H1 (cell line): ENCODE data around the gene PRR20A. TPM values are rescaled to one million over a fixed set of nuclear protein-coding genes. Genes with fewer than 3 reads are reported as not detected.

Source experiments
- CTCF ChIA-PET: fragments of 300-600 bp; sonication (Branson Sonifier 250); formaldehyde crosslinking; loops from one replicate; lab custom pipeline; 2021; ENCODE audit not compliant: partially characterized antibody; lab: Charles Lee
- POLR2A ChIA-PET: fragments of 300-600 bp; sonication (Branson Sonifier 250); formaldehyde crosslinking; loops from one replicate; lab custom pipeline; 2021; ENCODE audit warnings: inconsistent platforms; ENCODE audit not compliant: partially characterized antibody; lab: Charles Lee
- DNase-seq, 2 experiments: peaks; one replicate each; pipeline versions ENCODE4 v3.0.0 to v3.0.0-alpha.2; 2010 to 2022; ENCODE audit warnings: low spot score in 2 of 2, low read depth in 1 of 2, mixed read lengths in 1 of 2
- FAIRE-seq: peaks from 2 replicates; lab custom pipeline; 2011; peaks lifted over from hg19 to GRCh38; lab: Jason Lieb, UNC
- H2AFZ ChIP-seq: 2 replicates; pipeline ENCODE4 v1.8.1; 2012; ENCODE audit warnings: low read length, inconsistent platforms
- H2AK5ac ChIP-seq: 2 replicates; pipeline ENCODE4 v1.6.1; 2013; ENCODE audit warnings: low read depth, low read length
- H2BK120ac ChIP-seq: replicated peaks from 2 replicates; pipeline ENCODE3; 2013; ENCODE audit warnings: low read depth, low read length, inconsistent platforms
- H2BK12ac ChIP-seq: 2 replicates; pipeline ENCODE4 v1.6.1; 2013; ENCODE audit warnings: low read depth, low read length
- H2BK15ac ChIP-seq: 2 replicates; pipeline ENCODE4 v1.6.1; 2013; ENCODE audit warnings: low read length
- H2BK20ac ChIP-seq: 2 replicates; pipeline ENCODE4 v1.6.1; 2013; ENCODE audit warnings: low read length
- H2BK5ac ChIP-seq: 2 replicates; pipeline ENCODE4 v1.6.1; 2013; ENCODE audit warnings: low read depth, low read length
- H3K14ac ChIP-seq: 2 replicates; pipeline ENCODE4 v1.6.1; 2013; ENCODE audit warnings: inconsistent platforms; ENCODE audit not compliant: insufficient read length
- H3K18ac ChIP-seq: 2 replicates; pipeline ENCODE4 v1.6.1; 2013; ENCODE audit warnings: low read length; ENCODE audit errors: extremely low read depth
- H3K23ac ChIP-seq: 2 replicates; pipeline ENCODE4 v1.6.1; 2013; ENCODE audit warnings: inconsistent platforms; ENCODE audit not compliant: insufficient read length
- H3K23me2 ChIP-seq: 2 replicates; pipeline ENCODE4 v1.6.1; 2013; ENCODE audit warnings: low read depth, low read length
- H3K27ac ChIP-seq: 2 replicates; pipeline ENCODE4 v1.6.1; 2011; ENCODE audit warnings: low read depth, low read length, inconsistent platforms
- H3K27me3 ChIP-seq, 4 experiments: replicated peaks in 1 of 4; 1 replicate in 1 of 4; 2 replicates in 3 of 4; pipeline versions ENCODE4 v1.6.1 to v1.8.1; 2011 to 2013; ENCODE audit warnings: low read length in 3 of 4, mild to moderate bottlenecking in 3 of 4, inconsistent platforms in 2 of 4, mixed read lengths in 2 of 4, moderate library complexity in 1 of 4; ENCODE audit not compliant: control insufficient read depth in 3 of 4, insufficient read depth in 3 of 4; ENCODE audit errors: extremely low read depth in 1 of 4
- H3K36me3 ChIP-seq, 4 experiments: 2 replicates each; pipeline versions ENCODE4 v1.6.1 to v1.8.1; 2011 to 2013; ENCODE audit warnings: mild to moderate bottlenecking in 4 of 4, low read length in 3 of 4, moderate library complexity in 2 of 4, control low read depth in 1 of 4, inconsistent platforms in 1 of 4; ENCODE audit not compliant: insufficient read depth in 4 of 4, control insufficient read depth in 2 of 4
- H3K4ac ChIP-seq: replicated peaks from 2 replicates; pipeline ENCODE3; 2013; ENCODE audit warnings: low read length, low read depth, mixed read lengths, inconsistent platforms; ENCODE audit not compliant: insufficient read length
- H3K4me1 ChIP-seq, 4 experiments: replicated peaks in 1 of 4; 1 replicate in 1 of 4; 2 replicates in 3 of 4; pipeline versions ENCODE4 v1.6.1 to v1.8.1; 2011 to 2013; ENCODE audit warnings: low read length in 3 of 4, inconsistent platforms in 2 of 4, mixed read lengths in 1 of 4; ENCODE audit not compliant: insufficient read depth in 4 of 4, control insufficient read depth in 3 of 4
- H3K4me2 ChIP-seq, 2 experiments: 2 replicates each; pipeline versions ENCODE4 v1.6.1 to v1.8.1; 2011 to 2013; ENCODE audit warnings: low read depth in 2 of 2, low read length in 2 of 2, control low read depth in 1 of 2, inconsistent platforms in 1 of 2, mild to moderate bottlenecking in 1 of 2; ENCODE audit not compliant: insufficient read depth in 1 of 2
- H3K4me3 ChIP-seq, 4 experiments: fragments of 200-600, 300-600 bp in 1 of 4; sonication (generic), shearing (Covaris generic), sonication (Bioruptor Twin) in 1 of 4; 2 replicates each; pipeline versions ENCODE4 v1.5.1 to v1.8.1; 2011 to 2016; ENCODE audit warnings: low read length in 4 of 4, low read depth in 3 of 4, control low read depth in 2 of 4, inconsistent platforms in 2 of 4, mild to moderate bottlenecking in 2 of 4, mixed read lengths in 1 of 4, moderate library complexity in 1 of 4; ENCODE audit not compliant: insufficient read depth in 2 of 4; ENCODE audit errors: extremely low read depth in 1 of 4
- H3K56ac ChIP-seq: replicated peaks from 2 replicates; pipeline ENCODE3; 2013; ENCODE audit warnings: low read depth, mild to moderate bottlenecking, mixed read lengths, low read length, inconsistent platforms; ENCODE audit not compliant: insufficient read length
- H3K79me1 ChIP-seq: 2 replicates; pipeline ENCODE4 v1.6.1; 2013; ENCODE audit warnings: low read depth, low read length, control low read depth
- H3K79me2 ChIP-seq, 2 experiments: 2 replicates each; pipeline versions ENCODE4 v1.6.1 to v1.8.1; 2012 to 2013; ENCODE audit warnings: low read length in 2 of 2, mild to moderate bottlenecking in 2 of 2, inconsistent platforms in 1 of 2; ENCODE audit not compliant: insufficient read depth in 2 of 2, control insufficient read depth in 1 of 2
- H3K9ac ChIP-seq, 4 experiments: replicated peaks in 1 of 4; 1 replicate in 1 of 4; 2 replicates in 3 of 4; pipeline versions ENCODE4 v1.6.1 to v1.8.1; 2011 to 2013; ENCODE audit warnings: low read depth in 3 of 4, low read length in 3 of 4, control low read depth in 2 of 4, mild to moderate bottlenecking in 2 of 4, moderate library complexity in 2 of 4, inconsistent platforms in 1 of 4; ENCODE audit errors: extremely low read depth in 1 of 4
- H3K9me3 ChIP-seq, 2 experiments: 2 replicates each; pipeline versions ENCODE4 v1.6.1 to v1.8.1; 2012 to 2013; ENCODE audit warnings: mild to moderate bottlenecking in 2 of 2, moderate library complexity in 2 of 2, control low read depth in 1 of 2, inconsistent platforms in 1 of 2, low read depth in 1 of 2, low read length in 1 of 2, mixed read lengths in 1 of 2; ENCODE audit not compliant: insufficient read depth in 2 of 2
- H4K20me1 ChIP-seq, 2 experiments: replicated peaks in 1 of 2; 2 replicates each; pipeline versions ENCODE3 to v1.8.1; 2011 to 2013; ENCODE audit warnings: inconsistent platforms in 2 of 2, low read length in 2 of 2, mild to moderate bottlenecking in 1 of 2; ENCODE audit not compliant: insufficient read depth in 2 of 2, control insufficient read depth in 1 of 2
- H4K5ac ChIP-seq: 2 replicates; pipeline ENCODE4 v1.6.1; 2013; ENCODE audit warnings: low read length, low read depth, mixed read lengths, inconsistent platforms; ENCODE audit not compliant: insufficient read length
- H4K8ac ChIP-seq: 2 replicates; pipeline ENCODE4 v1.8.0; 2013; ENCODE audit warnings: mild to moderate bottlenecking, moderate library complexity, low read length, inconsistent platforms; ENCODE audit not compliant: insufficient read depth; ENCODE audit errors: extremely low read depth
- H4K91ac ChIP-seq: replicated peaks from 2 replicates; pipeline ENCODE3; 2013; ENCODE audit warnings: low read length, mixed read lengths, inconsistent platforms; ENCODE audit not compliant: insufficient read length
- ASH2L ChIP-seq: fragments of 200-600, 300-600 bp; sonication (generic); IDR thresholded peaks from one replicate; pipeline ENCODE4 v1.7.1; 2017; ENCODE audit warnings: low read length
- WGBS, 2 experiments: shearing (Covaris generic) in 1 of 2; methylation state at CpG; one replicate each; pipeline versions ENCODE4 v1.1.6 to v1.1.7; 2013 to 2015; ENCODE audit warnings: low lambda C conversion rate in 2 of 2, mixed read lengths in 2 of 2, inconsistent platforms in 1 of 2, low coverage in 1 of 2, missing lambda C conversion rate in 1 of 2; ENCODE audit not compliant: insufficient replicate concordance in 2 of 2, insufficient coverage in 1 of 2, insufficient read length in 1 of 2; ENCODE audit errors: extremely low coverage in 1 of 2, missing lambda C conversion rate in 1 of 2; 5-methylcytosine and 5-hydroxymethylcytosine counted together
- polyA plus RNA-seq, 7 experiments: library from polyadenylated mRNA; depleted of rRNA in 3 of 7; stranded (reverse) in 5 of 7; unstranded in 2 of 7; fragments of >200 nt in 5 of 7; fragments of 200-250 nt in 2 of 7; gene quantifications; 1 replicate in 5 of 7; 2 replicates in 1 of 7; 4 replicates in 1 of 7; pipeline versions ENCODE4 v1.2.1 to v1.2.3, GENCODE V29; 2011 to 2013; ENCODE audit warnings: missing spikeins in 2 of 7, mixed read lengths in 2 of 7
- total RNA-seq: library from RNA; stranded (reverse); fragmentation: NEBNext Ultra II Directional; extraction: Animal tissue kit (Norgen Biotek cat#: 25700); gene quantifications from 2 replicates; pipeline ENCODE4 v1.2.1, GENCODE V29; 2021

PRR20A gene
- total and polyA plus RNA-seq, 2 of the 8 experiments (the other 6 are each of a cell fraction or from before 2014, with no cell fraction given), result not detected

- no peaks in the 10 kb centered on the region for H3K23me2 ChIP-seq
- H2AK5ac ChIP-seq, result no peak overlapping the region
- no peak overlapping the region for H3K56ac ChIP-seq
- no peak overlapping the region for H2AFZ ChIP-seq
- no peak overlapping the region for H3K18ac ChIP-seq
- no peaks in the 10 kb centered on the region for H4K20me1 ChIP-seq
- ChIA-PET CTCF (no interaction called here), POLR2A (no interaction called here)
- H3K4me3 ChIP-seq, result no peak overlapping the region
- H2BK20ac ChIP-seq, result no peak overlapping the region
- no peak overlapping the region for H3K27ac ChIP-seq
- H3K79me2 ChIP-seq, result no peaks in the 10 kb centered on the region
- H3K14ac ChIP-seq, result no peak overlapping the region
- FAIRE-seq (no peak), DNase-seq (no peak)
- H2BK5ac ChIP-seq, result no peak overlapping the region
- H3K4ac ChIP-seq, result no peak overlapping the region
- no peak overlapping the region for H3K9ac ChIP-seq
- no peaks in the 10 kb centered on the region for H3K36me3 ChIP-seq
- no peaks in the 10 kb centered on the region for H3K79me1 ChIP-seq
- H4K8ac ChIP-seq, result no peak overlapping the region
- no peak overlapping the region for H2BK120ac ChIP-seq
- H3K4me2 ChIP-seq, result no peak overlapping the region
- no peaks in the 10 kb centered on the region for H3K9me3 ChIP-seq
- no peak overlapping the region for H4K91ac ChIP-seq
- no peak overlapping the region for H4K5ac ChIP-seq
- H2BK15ac ChIP-seq, result no peak overlapping the region
- no peaks in the 10 kb centered on the region for H3K4me1 ChIP-seq
- no peak overlapping the region for H3K23ac ChIP-seq
- H2BK12ac ChIP-seq, result no peak overlapping the region
- H3K27me3 ChIP-seq, result no peaks in the 10 kb centered on the region
- 94% methylated on average over 1 of the region's 1 CpG; no CpG with 5 or more reads in 1 of the 2 experiments for WGBS, 2 experiments
- TF ChIP-seq ASH2L, result no peak
Observed at GRCh38 chr13:57191667-57192066, 50.9 kb downstream of the PRR20A start.
